Kidney capillary endothelial cell (primary cell): ENCODE measurements around the gene SORT1.
"Not testable (repeated sequence)": the region's sequence is repeated elsewhere in the genome, so short reads cannot be mapped to it uniquely, and the experiment has no call there.

Experiments used
- DNase-seq: peaks from one replicate; pipeline ENCODE4 v3.0.0-alpha.2; 2018; ENCODE audit warnings: low spot score

SORT1 gene

GRCh38 chr1:109396871-109397580 is 692 bp downstream of the SORT1 start:
- DNase-seq, result no peak

GRCh38 chr1:109396513-109396839 is 1.2 kb downstream of the SORT1 start:
- no peak for DNase-seq

- DNase-seq, result no peak
Observed at GRCh38 chr1:109395602-109396512, 1.9 kb downstream of the SORT1 start.

GRCh38 chr1:109395282-109395599 is 2.5 kb downstream of the SORT1 start:
- DNase-seq, result not testable (repeated sequence)

GRCh38 chr1:109394591-109395281 is 3.0 kb downstream of the SORT1 start:
- DNase-seq, result no peak

GRCh38 chr1:109393617-109394233 is 4.0 kb downstream of the SORT1 start:
- DNase-seq, result no peak

- DNase-seq, result peak; percentile 54
Observed at GRCh38 chr1:109392788-109393616, 4.7 kb downstream of the SORT1 start.

GRCh38 chr1:109392037-109392787 is 5.5 kb downstream of the SORT1 start:
- DNase-seq, result no peak

- no peak for DNase-seq
Observed at GRCh38 chr1:109391626-109392025, 6.1 kb downstream of the SORT1 start.

GRCh38 chr1:109391157-109391556 is 6.6 kb downstream of the SORT1 start:
- DNase-seq, result no peak

- no peak for DNase-seq
Observed at GRCh38 chr1:109389638-109390341, 7.9 kb downstream of the SORT1 start.

- no peak for DNase-seq
Observed at GRCh38 chr1:109388884-109389637, 8.7 kb downstream of the SORT1 start.

- no peak for DNase-seq
Observed at GRCh38 chr1:109388208-109388711, 9.5 kb downstream of the SORT1 start.

- no peak for DNase-seq
Observed at GRCh38 chr1:109386054-109386717, 11.5 kb downstream of the SORT1 start.

- no peak for DNase-seq
Observed at GRCh38 chr1:109385417-109385816, 12.3 kb downstream of the SORT1 start.

- DNase-seq, result no peak
Observed at GRCh38 chr1:109383854-109384253, 13.9 kb downstream of the SORT1 start.

- no peak for DNase-seq
Observed at GRCh38 chr1:109383087-109383779, 14.5 kb downstream of the SORT1 start.

GRCh38 chr1:109381573-109381972 is 16.1 kb downstream of the SORT1 start:
- DNase-seq, result no peak
